ELF-1 (cell line): ENCODE results near the gene RNU4-1.
"Not testable (repeated sequence)": the region's sequence is repeated elsewhere in the genome, so short reads cannot be mapped to it uniquely, and the experiment has no call there.

Experiments used
- DNase-seq: peaks from one replicate; pipeline ENCODE4 v3.0.0-alpha.2; 2016; ENCODE audit warnings: low read depth, low spot score

Gene RNU4-1

GRCh38 chr12:120258323-120258896 lies 34.6 kb downstream of the RNU4-1 start:
- DNase-seq, result no peak

GRCh38 chr12:120257041-120257821 lies 35.8 kb downstream of the RNU4-1 start:
- no peak for DNase-seq

- no peak for DNase-seq
Measured at GRCh38 chr12:120254809-120255208, 38.2 kb downstream of the RNU4-1 start.

GRCh38 chr12:120253313-120253712 lies 39.7 kb downstream of the RNU4-1 start:
- DNase-seq, result not testable (repeated sequence)

GRCh38 chr12:120252071-120252906 lies 40.7 kb downstream of the RNU4-1 start:
- DNase-seq, result no peak

GRCh38 chr12:120251364-120252070 lies 41.5 kb downstream of the RNU4-1 start:
- DNase-seq, result not testable (repeated sequence)

- DNase-seq, result no peak
Measured at GRCh38 chr12:120249875-120250795, 42.9 kb downstream of the RNU4-1 start.

- no peak for DNase-seq
Measured at GRCh38 chr12:120249266-120249874, 43.7 kb downstream of the RNU4-1 start.

- DNase-seq, result no peak
Measured at GRCh38 chr12:120247621-120248030, 45.4 kb downstream of the RNU4-1 start.

GRCh38 chr12:120247183-120247582 lies 45.9 kb downstream of the RNU4-1 start:
- no peak for DNase-seq

GRCh38 chr12:120246705-120247104 lies 46.3 kb downstream of the RNU4-1 start:
- DNase-seq, result not testable (repeated sequence)
